Right ventricle myocardium inferior (tissue), 1 donor: ENCODE data around the gene PLA2R1. TPM values are rescaled to one million over a fixed set of nuclear protein-coding genes. Genes with fewer than 3 reads are reported as not detected.

Source experiments
- ATAC-seq: fragments of 200-7000 bp; cut with Tn5 transposase; one replicate; pipeline ENCODE4 v1.9.1; 2020; ENCODE audit warnings: mild to moderate bottlenecking, moderate library complexity
- DNase-seq: peaks from one replicate; pipeline ENCODE4 v3.0.0; 2021; ENCODE audit errors: missing footprints
- intact Hi-C: fragments of 100-400 bp; cut with DNase I; formaldehyde crosslinking; loops from one replicate; pipeline ENCODE4 v1.11.0; 2022
- long read RNA-seq: library from polyadenylated mRNA; unstranded; transcript quantifications from one replicate; pipeline ENCODE4 v2.0.0, GENCODE V29; 2021
- total RNA-seq: library from RNA; stranded (reverse); fragmentation: NEBNext Ultra II Directional; extraction: Animal tissue kit (Norgen Biotek cat#: 25700); gene quantifications from one replicate; pipeline ENCODE4 v1.2.1, GENCODE V29; 2021
- donor health status: DM: no; HTN: yes; CAD: no; lungs with severe emphysema.

The PLA2R1 gene
- total RNA-seq: 3.4 TPM
- long read RNA-seq, partial matches to known transcripts: 1 of 2 reads
- long read RNA-seq, other reads (novel, unspliced or antisense): 1 of 2 reads

- DNase-seq (peak; percentile 78), ATAC-seq (peak; percentile 66)
- intact Hi-C loops: no loop called here
Observed at GRCh38 chr2:160062292-160063005, at the start of gene PLA2R1. Gene PLA2R1, minus strand, starts transcription at chr2:160062615. Its CDS starts 212 bp downstream, at chr2:160062403.

- DNase-seq (no peak), ATAC-seq (no peak)
- intact Hi-C loops: loop anchor here (5.0 kb wide), 1 partner anchor 157 kb away; no protein-coding TSS in a partner anchor
Observed at GRCh38 chr2:160110674-160111239, 48.3 kb upstream of the PLA2R1 start.

GRCh38 chr2:160109939-160110673, 47.7 kb upstream of the PLA2R1 start:
- peak; percentile 74 for DNase-seq
- peak; percentile 67 for ATAC-seq
- intact Hi-C loops: loop anchor here (5.0 kb wide), 2 partner anchors 157 to 882 kb away; no protein-coding TSS in a partner anchor

GRCh38 chr2:160109243-160109642, 46.8 kb upstream of the PLA2R1 start:
- intact Hi-C loops: loop anchor here (5.0 kb wide), 1 partner anchor 883 kb away; no protein-coding TSS in a partner anchor
- no peak for DNase-seq
- ATAC-seq: no peak

GRCh38 chr2:160108646-160109045, 46.2 kb upstream of the PLA2R1 start:
- ATAC-seq: no peak
- intact Hi-C loops: loop anchor here (5.0 kb wide), 1 partner anchor 884 kb away; no protein-coding TSS in a partner anchor
- no peak for DNase-seq

- intact Hi-C loops: loop anchor here (5.0 kb wide), 1 partner anchor 887 kb away; no protein-coding TSS in a partner anchor
- ATAC-seq: no peak
- DNase-seq: no peak
Observed at GRCh38 chr2:160105366-160105765, 43.0 kb upstream of the PLA2R1 start.

GRCh38 chr2:160104115-160104514, 41.7 kb upstream of the PLA2R1 start:
- ATAC-seq (no peak), DNase-seq (no peak)
- intact Hi-C loops: no loop called here

GRCh38 chr2:160097326-160097725, 34.9 kb upstream of the PLA2R1 start:
- DNase-seq (no peak), ATAC-seq (no peak)
- intact Hi-C loops: no loop called here

- DNase-seq (no peak), ATAC-seq (no peak)
- intact Hi-C loops: no loop called here
Observed at GRCh38 chr2:160096409-160096808, 34.0 kb upstream of the PLA2R1 start.

- DNase-seq (no peak), ATAC-seq (no peak)
- intact Hi-C loops: no loop called here
Observed at GRCh38 chr2:160092445-160092844, 30.0 kb upstream of the PLA2R1 start.

GRCh38 chr2:160091381-160091780, 29.0 kb upstream of the PLA2R1 start:
- intact Hi-C loops: no loop called here
- ATAC-seq: no peak
- DNase-seq: no peak

- DNase-seq (no peak), ATAC-seq (no peak)
- intact Hi-C loops: no loop called here
Observed at GRCh38 chr2:160087854-160088745, 25.7 kb upstream of the PLA2R1 start.

- DNase-seq (no peak), ATAC-seq (no peak)
- intact Hi-C loops: no loop called here
Observed at GRCh38 chr2:160085662-160086061, 23.2 kb upstream of the PLA2R1 start.

GRCh38 chr2:160077912-160078810, 15.7 kb upstream of the PLA2R1 start:
- intact Hi-C loops: no loop called here
- DNase-seq (no peak), ATAC-seq (no peak)

GRCh38 chr2:160076914-160077313, 14.5 kb upstream of the PLA2R1 start:
- ATAC-seq: no peak
- intact Hi-C loops: no loop called here
- DNase-seq: no peak

- DNase-seq: no peak
- ATAC-seq: no peak
- intact Hi-C loops: no loop called here
Observed at GRCh38 chr2:160076241-160076640, 13.8 kb upstream of the PLA2R1 start.

- ATAC-seq: peak; percentile 20
- intact Hi-C loops: no loop called here
- no peak for DNase-seq
Observed at GRCh38 chr2:160075171-160075570, 12.8 kb upstream of the PLA2R1 start.
